Adrenal gland (tissue), 12 donors: ENCODE data around the gene ERCC5. TPM values are rescaled to one million over a fixed set of nuclear protein-coding genes. Genes with fewer than 3 reads are reported as not detected.

Experiments
- DNase-seq, 7 donors: peaks; one replicate each; pipeline ENCODE4 v3.0.0-alpha.2; 2019 to 2020
- H3K27ac ChIP-seq, 5 donors: fragments of 200-600 bp; sonication (generic) in 4 of 5; 1 replicate in 3 of 5; 2 replicates in 2 of 5; pipeline versions ENCODE4 v1.5.1 to v1.8.0; 2016 to 2020; ENCODE audit warnings: mild to moderate bottlenecking in 1 of 5
- H3K27me3 ChIP-seq: fragments of 200-600 bp; 2 replicates; pipeline ENCODE4 v1.8.0; 2021
- H3K36me3 ChIP-seq, 2 donors: fragments of 200-600 bp; replicated peaks in 1 of 2; 1 replicate in 1 of 2; 2 replicates in 1 of 2; pipeline versions ENCODE4 v1.5.1 to v1.8.0; 2018 to 2022
- H3K4me1 ChIP-seq, 2 donors: fragments of 200-600 bp; replicated peaks in 1 of 2; 1 replicate in 1 of 2; 2 replicates in 1 of 2; pipeline versions ENCODE4 v1.5.1 to v1.8.0; 2018 to 2021
- H3K4me3 ChIP-seq, 4 donors: fragments of 200-600 bp; sonication (generic) in 3 of 4; one replicate each; pipeline ENCODE4 v1.5.1; 2016 to 2018
- H3K9me3 ChIP-seq, 3 donors: fragments of 200-600 bp; sonication (generic) in 1 of 3; replicated peaks in 1 of 3; 1 replicate in 2 of 3; 2 replicates in 1 of 3; pipeline versions ENCODE4 v1.5.1 to v1.8.0; 2016 to 2021
- POLR2A ChIP-seq, 2 donors: fragments of 450-650 bp; IDR thresholded peaks; one replicate each; pipeline ENCODE4 v1.6.1; 2017; ENCODE audit warnings: antibody characterized with exemption in 2 of 2, mild to moderate bottlenecking in 2 of 2, moderate library complexity in 1 of 2
- WGBS, 4 donors: extraction: QIAGEN DNeasy Blood & Tissue Kit in 2 of 4; methylation state at CpG; one replicate each; pipeline versions ENCODE4 v1.1.5 to v1.1.7; 2013 to 2017; 5-methylcytosine and 5-hydroxymethylcytosine counted together
- intact Hi-C, 2 donors: fragments of 100-400 bp; cut with DNase I; formaldehyde crosslinking; loops; one replicate each; pipeline versions ENCODE4 v1.14.1 to v1.15.0; 2022 to 2023
- polyA plus RNA-seq, 3 donors: library from polyadenylated mRNA; stranded (reverse); fragments of 200-250 nt in 2 of 3; fragments of 350-450 nt in 1 of 3; fragmentation: Illumina TruSeq in 1 of 3; extraction: RNeasy Lipid Tissue Mini Kit (QIAGEN cat#74804) in 1 of 3; gene quantifications; one replicate each; pipeline ENCODE4 v1.2.3, GENCODE V29; 2013 to 2014
- total RNA-seq, 9 donors: library from RNA; depleted of rRNA in 4 of 9; stranded (reverse); fragments of >200 nt in 4 of 9; fragments of 120-200 nt in 1 of 9; fragmentation: NEBNext Ultra II Directional in 1 of 9; extraction: Animal tissue kit (Norgen Biotek cat#: 25700) in 1 of 9; gene quantifications; one replicate each; pipeline versions ENCODE4 v1.1.0 to v1.2.4, GENCODE V29; 2013 to 2023
- TF ChIP-seq, protein P1 (sequence below), 6 experiments: fragments of 450-650 bp in 4 of 6; fragments of 200-600 bp in 2 of 6; sonication (generic) in 1 of 6; IDR thresholded peaks; 1 replicate in 5 of 6; 2 replicates in 1 of 6; pipeline versions ENCODE4 v1.5.1 to v1.8.0; 2016 to 2021; ENCODE audit warnings: antibody characterized with exemption in 6 of 6, mild to moderate bottlenecking in 2 of 6, moderate library complexity in 1 of 6
- donor health status: healthy with polysubstance abuse.
- donor health status: Bipolar disorder and iron deficiency.
- donor health status: DM: yes; HTN: yes; CAD: no.
- donor health status: DM: no; HTN: no; CAD: no.
- donor health status: DM: no; HTN: no; CAD: no.
- donor health status: DM: yes; HTN: yes; CAD: no.

Gene ERCC5
- total and polyA plus RNA-seq, 12 donors = 37.8 to 185 (median 64.6) TPM

DNA sequence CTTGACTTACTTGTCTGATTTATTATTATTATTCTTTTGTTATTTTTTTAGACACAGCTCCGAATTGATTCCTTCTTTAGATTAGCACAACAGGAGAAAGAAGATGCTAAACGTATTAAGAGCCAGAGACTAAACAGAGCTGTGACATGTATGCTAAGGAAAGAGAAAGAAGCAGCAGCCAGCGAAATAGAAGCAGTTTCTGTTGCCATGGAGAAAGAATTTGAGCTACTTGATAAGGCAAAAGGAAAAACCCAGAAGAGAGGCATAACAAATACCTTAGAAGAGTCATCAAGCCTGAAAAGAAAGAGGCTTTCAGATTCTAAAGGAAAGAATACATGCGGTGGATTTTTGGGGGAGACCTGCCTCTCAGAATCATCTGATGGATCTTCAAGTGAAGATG lies 29.4 kb downstream of the ERCC5 start:
- TF ChIP-seq, protein P1, sequence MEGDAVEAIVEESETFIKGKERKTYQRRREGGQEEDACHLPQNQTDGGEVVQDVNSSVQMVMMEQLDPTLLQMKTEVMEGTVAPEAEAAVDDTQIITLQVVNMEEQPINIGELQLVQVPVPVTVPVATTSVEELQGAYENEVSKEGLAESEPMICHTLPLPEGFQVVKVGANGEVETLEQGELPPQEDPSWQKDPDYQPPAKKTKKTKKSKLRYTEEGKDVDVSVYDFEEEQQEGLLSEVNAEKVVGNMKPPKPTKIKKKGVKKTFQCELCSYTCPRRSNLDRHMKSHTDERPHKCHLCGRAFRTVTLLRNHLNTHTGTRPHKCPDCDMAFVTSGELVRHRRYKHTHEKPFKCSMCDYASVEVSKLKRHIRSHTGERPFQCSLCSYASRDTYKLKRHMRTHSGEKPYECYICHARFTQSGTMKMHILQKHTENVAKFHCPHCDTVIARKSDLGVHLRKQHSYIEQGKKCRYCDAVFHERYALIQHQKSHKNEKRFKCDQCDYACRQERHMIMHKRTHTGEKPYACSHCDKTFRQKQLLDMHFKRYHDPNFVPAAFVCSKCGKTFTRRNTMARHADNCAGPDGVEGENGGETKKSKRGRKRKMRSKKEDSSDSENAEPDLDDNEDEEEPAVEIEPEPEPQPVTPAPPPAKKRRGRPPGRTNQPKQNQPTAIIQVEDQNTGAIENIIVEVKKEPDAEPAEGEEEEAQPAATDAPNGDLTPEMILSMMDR (IDR thresholded peaks at IDR 0.05) = no peak
- no peak for TF ChIP-seq POLR2A (IDR thresholded peaks at IDR 0.05)
- H3K4me3 ChIP-seq = no peak overlapping the region
- no peak overlapping the region for H3K27ac ChIP-seq
- no peaks in the 10 kb centered on the region for H3K9me3 ChIP-seq
- 84 to 86% (median 86%) methylated on average over 4 of the region's 4 CpGs for WGBS, 4 donors
- H3K4me1 ChIP-seq = peaks cover 5 to 9% of the 10 kb centered on the region in 2 donors
- intact Hi-C loops = no loop called here
- DNase-seq = no peak
- H3K27me3 ChIP-seq = no peaks in the 10 kb centered on the region
- H3K36me3 ChIP-seq = peaks cover 0 to 50% of the 10 kb centered on the region in 2 donors

DNA sequence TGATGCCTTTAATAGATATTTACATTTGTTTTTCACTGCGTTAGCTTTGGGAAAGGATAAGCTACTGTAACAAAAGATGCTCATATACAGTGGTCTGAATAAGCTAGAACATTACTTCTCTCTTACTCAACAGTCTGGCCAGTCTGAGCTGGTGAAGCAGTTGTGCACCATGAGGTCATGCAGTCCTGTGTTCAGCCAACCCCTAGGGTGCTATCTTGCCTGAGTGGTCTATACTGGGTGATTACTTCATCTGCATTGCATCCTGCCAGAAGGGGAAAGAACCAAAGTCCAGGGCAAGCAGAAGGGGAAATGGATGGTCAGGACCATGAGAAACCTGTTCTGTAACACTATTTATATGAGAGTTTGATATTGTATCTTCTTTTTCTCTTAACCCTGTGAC lies 31.5 kb downstream of the ERCC5 start:
- no peaks in the 10 kb centered on the region for H3K27me3 ChIP-seq
- 86 to 97% (median 94%) methylated on average over 1 of the region's 1 CpG for WGBS, 4 donors
- no peak for DNase-seq
- no peak overlapping the region for H3K27ac ChIP-seq
- no peaks in the 10 kb centered on the region for H3K9me3 ChIP-seq
- no peak for TF ChIP-seq POLR2A (IDR thresholded peaks at IDR 0.05)
- TF ChIP-seq, protein P1 (IDR thresholded peaks at IDR 0.05) = no peak
- peaks cover 0 to 44% of the 10 kb centered on the region in 2 donors for H3K36me3 ChIP-seq
- H3K4me3 ChIP-seq = no peak overlapping the region
- intact Hi-C loops = no loop called here
- no peaks in the 10 kb centered on the region for H3K4me1 ChIP-seq

DNA sequence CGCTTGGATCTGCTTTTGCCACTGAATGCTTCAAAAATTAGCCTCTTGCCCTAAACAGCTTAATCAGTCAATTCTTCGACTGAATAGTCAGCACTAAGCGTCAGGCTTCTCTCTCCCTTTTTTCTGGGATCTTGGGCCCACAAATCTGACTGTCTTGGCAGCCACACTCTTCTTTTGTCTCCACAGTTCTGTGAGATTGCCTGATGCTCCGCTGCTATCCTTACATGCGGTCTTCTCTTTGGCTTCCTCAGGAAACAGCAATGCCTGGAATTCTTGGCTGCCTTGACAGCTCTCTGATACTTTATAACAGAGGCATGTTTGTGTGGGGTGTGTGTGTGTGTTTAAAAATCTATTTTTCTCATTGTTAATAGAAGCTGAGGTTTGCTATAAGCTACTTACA lies 32.6 kb downstream of the ERCC5 start:
- peaks cover 0 to 32% of the 10 kb centered on the region in 2 donors for H3K36me3 ChIP-seq

DNA sequence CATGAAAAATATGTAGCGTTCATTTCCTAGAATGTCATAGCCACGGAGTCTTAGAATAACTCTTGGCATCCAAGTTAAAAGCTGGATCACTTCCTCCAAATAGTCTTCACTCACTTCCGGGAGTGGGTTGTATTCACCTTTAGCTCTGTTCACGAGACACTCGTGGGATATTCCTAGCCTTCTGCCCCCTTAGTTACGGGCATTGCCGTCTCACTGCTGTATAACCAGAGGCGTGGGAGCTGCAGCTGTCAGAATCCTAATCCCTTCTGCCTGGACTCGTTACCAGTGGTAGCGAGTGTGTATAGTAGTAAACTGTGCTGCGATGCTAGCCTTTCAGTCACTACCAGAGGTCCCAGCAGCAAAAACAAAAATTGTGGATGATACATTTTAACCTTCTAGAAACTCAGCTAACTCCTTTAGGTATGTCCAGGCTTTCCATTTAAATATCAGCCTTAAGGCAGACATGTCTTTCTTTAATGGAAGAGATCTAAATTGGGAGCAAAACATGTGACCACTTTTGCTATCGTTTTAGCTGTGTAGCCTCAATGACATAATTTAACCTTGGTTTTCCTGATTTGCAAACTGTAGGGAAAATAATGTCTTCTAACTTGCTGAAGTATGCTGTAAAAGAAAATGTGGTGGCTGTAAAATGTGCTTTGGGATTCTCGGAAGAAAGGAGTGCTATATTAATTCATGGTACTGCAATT lies 34.1 kb downstream of the ERCC5 start:
- 73 to 82% (median 78%) methylated on average over 13 of the region's 13 CpGs for WGBS, 4 donors
- DNase-seq = no peak
- no peak overlapping the region for H3K4me3 ChIP-seq

More for the DNA sequence above, 32.6 kb downstream of the ERCC5 start:
- Histone ChIP-seq H3K27ac (no peak overlapping the region), H3K4me3 (no peak overlapping the region), H3K4me1 (no peaks in the 10 kb centered on the region), H3K9me3 (no peaks in the 10 kb centered on the region), H3K27me3 (no peaks in the 10 kb centered on the region)
- no peak for DNase-seq
- intact Hi-C loops = no loop called here
- WGBS, 4 donors = 69 to 79% (median 75%) methylated on average over 5 of the region's 5 CpGs
- TF ChIP-seq, protein P1 (IDR thresholded peaks at IDR 0.05) = no peak
- no peak for TF ChIP-seq POLR2A (IDR thresholded peaks at IDR 0.05)

More for the DNA sequence above, 34.1 kb downstream of the ERCC5 start:
- Histone ChIP-seq H3K9me3 (no peaks in the 10 kb centered on the region), H3K4me1 (no peaks in the 10 kb centered on the region), H3K27me3 (no peaks in the 10 kb centered on the region), H3K36me3 (peaks cover 0 to 20% of the 10 kb centered on the region in 2 donors), H3K27ac (no peak overlapping the region)
- intact Hi-C loops = no loop called here
- TF ChIP-seq POLR2A (IDR thresholded peaks at IDR 0.05) = no peak
- TF ChIP-seq, protein P1 (IDR thresholded peaks at IDR 0.05) = no peak
